22Rv1 (cell line): ENCODE measurements around the gene ADAMTS2.

Source experiments
- H3K27ac ChIP-seq: fragments of 450-650 bp; 2 replicates; pipeline ENCODE4 v1.5.1; 2017
- ZFX ChIP-seq: fragments of 450-650 bp; IDR thresholded peaks from 2 replicates; pipeline ENCODE4 v1.6.1; 2017; ENCODE audit warnings: antibody characterized with exemption, borderline replicate concordance
- TF ChIP-seq, protein P1 (sequence below): fragments of 450-650 bp; IDR thresholded peaks from 2 replicates; pipeline ENCODE4 v1.5.1; 2017; ENCODE audit warnings: mild to moderate bottlenecking

Gene ADAMTS2

DNA sequence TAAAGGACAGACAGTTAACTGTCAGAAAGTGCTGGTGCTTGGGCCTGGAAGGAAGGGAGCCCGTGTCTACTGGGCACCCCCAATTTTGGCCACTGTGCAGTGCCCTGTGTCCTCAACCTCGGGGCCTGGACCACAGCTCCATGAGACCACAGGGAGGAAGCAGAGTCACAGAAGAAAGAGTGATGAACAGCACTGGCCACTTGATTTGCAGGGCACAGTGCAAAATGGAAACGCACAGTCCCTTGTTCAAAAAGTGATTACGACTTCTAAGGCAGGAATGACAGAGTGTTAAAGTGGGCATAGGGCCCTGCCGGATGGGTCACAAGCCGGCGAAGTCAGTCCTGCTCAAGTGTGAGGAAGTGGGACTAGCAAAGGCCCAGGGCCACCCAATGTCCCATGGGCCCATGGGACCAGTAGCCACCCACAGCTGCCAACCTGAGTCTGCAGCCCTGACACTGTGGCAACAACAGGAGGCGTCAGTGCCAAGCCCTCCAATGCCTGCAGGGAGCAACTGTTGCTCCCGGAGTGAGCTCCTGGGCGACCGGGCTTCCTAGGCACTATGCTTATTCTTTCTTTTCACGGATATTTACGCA, 85.4 kb downstream of the ADAMTS2 start:
- H3K27ac ChIP-seq: no peak overlapping the region
- TF ChIP-seq, protein P1, sequence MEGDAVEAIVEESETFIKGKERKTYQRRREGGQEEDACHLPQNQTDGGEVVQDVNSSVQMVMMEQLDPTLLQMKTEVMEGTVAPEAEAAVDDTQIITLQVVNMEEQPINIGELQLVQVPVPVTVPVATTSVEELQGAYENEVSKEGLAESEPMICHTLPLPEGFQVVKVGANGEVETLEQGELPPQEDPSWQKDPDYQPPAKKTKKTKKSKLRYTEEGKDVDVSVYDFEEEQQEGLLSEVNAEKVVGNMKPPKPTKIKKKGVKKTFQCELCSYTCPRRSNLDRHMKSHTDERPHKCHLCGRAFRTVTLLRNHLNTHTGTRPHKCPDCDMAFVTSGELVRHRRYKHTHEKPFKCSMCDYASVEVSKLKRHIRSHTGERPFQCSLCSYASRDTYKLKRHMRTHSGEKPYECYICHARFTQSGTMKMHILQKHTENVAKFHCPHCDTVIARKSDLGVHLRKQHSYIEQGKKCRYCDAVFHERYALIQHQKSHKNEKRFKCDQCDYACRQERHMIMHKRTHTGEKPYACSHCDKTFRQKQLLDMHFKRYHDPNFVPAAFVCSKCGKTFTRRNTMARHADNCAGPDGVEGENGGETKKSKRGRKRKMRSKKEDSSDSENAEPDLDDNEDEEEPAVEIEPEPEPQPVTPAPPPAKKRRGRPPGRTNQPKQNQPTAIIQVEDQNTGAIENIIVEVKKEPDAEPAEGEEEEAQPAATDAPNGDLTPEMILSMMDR: no peak
- TF ChIP-seq ZFX: no peak

DNA sequence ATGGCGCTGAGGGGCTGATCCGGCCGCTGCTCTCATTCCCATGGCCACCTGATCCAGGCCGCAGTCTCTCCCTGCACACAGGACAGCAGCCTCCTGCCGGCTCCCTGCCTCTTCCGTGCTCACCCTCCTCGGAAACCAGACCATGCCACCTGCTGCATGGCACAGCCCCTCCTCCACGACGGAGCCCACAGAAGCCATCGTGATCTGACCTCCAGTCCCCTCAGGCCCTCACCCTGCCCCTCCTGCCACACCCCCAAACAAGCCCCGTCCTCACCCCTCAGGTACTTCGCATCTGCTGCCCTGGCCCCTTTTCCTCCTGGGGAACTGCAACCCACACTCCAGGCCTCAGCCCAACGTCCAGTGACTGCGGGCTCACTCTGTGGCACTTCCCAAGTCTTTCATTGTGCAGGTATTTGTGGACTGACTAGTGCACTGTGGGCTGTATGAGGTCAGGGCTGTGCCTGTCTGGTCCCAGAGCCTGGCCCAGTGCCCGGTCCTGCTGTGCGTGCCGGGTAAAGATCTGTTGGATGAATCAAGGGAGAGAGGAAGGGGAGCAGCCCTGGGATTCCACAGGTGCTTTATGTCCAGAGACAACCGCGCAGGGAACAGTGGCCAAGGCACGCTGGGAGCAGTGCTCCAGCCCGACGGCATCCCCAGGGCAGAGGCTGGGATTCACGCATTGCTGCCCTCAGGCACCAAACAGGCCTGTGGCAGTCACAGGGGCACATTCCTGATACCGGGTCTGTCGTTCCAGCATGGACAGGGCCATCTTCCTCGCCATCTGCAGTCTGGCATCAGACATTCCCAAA, 86.1 kb downstream of the ADAMTS2 start:
- no peak overlapping the region for H3K27ac ChIP-seq
- TF ChIP-seq ZFX: no peak
- TF ChIP-seq, protein P1: no peak

DNA sequence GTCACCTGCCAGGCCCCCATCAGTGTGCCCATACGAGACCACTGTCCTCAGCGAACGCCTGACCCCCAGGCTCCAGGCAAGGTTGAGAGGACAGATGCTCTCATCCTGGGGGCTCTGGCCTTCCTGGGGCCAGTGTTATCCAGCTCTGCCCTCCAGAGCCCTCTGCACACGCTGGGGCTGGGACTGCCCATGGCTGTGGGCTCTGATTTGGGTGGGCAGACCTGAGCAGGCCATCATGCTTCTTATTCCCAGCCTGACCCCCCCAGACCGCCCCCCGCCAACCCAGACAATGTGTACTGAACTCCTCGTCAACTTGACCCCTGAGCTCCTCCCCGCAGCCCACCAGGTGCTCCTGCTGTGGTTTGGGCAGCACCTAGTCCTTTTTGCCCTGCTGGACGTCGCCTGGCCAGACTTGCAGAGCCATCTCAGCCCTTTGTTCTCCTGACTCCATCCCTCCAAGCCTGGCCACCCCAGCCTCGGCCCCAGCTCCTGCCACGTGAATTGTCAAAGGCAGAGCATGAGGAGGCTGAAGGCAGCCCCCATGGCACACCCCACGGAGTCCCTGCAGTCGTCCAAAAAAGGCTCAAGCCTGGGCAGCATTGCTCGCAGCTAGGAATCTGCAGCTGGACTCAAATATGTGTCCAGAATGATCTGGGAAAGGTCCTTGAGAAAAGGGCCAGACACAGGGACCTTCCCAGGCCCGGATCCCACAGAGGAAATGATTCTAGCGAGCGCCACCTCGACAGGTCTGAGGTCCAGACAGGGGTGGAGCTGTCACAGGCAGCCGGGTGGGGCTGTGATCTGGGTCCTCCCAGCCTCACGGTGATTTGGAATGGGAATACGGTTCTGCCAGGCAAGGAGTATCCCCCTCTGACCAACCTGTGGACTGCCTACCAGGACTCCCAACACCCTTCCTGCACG, 87.0 kb downstream of the ADAMTS2 start:
- no peak overlapping the region for H3K27ac ChIP-seq
- TF ChIP-seq ZFX: no peak
- TF ChIP-seq, protein P1: no peak

DNA sequence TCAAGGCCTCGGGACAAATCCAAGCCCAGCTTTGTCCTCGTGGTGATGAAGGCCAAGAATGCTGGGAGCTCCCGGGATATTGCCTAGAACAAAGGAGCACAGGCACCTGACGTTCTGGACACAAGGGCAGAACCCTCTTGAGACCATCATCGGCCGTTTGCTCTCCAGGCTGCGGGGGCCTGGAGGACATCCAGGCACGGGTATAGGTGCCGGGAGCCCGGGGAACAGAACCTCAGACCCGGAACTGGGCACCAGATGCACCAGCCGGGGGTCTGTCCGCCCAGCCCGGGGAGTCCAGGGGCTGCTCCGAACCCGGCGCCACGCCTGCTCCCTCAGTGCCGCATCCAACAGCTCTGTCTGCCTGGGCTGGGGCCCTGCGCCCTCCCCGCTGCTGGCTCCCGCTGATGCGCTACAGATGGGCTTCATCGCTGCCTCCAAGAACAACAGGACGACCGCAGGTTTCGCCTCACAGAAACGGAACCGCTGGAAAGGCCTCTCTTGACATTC, 88.0 kb downstream of the ADAMTS2 start:
- no peak for TF ChIP-seq ZFX
- TF ChIP-seq, protein P1: no peak

DNA sequence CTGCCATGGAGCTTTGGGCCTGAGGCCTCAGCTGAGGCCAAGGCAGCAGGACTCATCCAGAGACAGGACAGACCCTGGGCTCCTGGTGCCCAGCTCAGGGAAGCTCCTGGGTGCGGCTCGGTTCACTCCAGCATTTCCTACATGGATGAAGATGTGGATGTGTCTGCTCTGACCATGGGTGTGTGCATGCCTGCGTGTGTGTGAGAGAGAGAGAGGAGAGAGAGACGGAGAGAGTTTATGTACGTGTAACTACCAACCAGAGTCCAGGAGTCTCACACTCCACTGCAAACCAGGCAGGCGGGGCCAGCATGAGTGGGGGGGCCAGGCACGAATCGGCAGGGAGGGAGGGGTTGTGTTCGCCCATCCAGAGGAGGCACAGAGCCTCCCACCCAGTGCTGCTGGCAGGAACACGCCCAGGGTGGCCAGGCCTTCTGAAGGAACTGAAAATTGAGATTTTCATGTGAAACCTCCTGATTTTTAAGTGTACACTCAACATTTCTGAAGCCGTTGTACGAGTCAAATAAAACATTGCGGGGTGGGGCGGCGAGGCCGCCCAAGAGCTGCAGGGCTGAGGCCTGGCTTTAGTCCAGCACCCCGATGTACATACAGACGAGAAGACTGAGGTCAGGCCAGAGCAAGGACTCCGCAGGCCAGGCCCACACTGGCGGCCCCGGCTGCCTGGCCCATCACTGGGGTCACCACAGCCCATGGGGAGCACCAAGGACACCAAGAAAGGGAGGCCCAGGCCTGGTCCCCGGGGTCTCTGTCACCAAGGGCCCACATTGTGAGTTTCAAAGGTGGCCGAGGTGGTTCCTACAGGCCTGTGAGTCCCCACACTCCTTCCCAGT, 88.7 kb downstream of the ADAMTS2 start:
- no peak for TF ChIP-seq ZFX
- TF ChIP-seq, protein P1: no peak
- H3K27ac ChIP-seq: no peak overlapping the region

More for the DNA sequence above, 88.0 kb downstream of the ADAMTS2 start:
- no peak overlapping the region for H3K27ac ChIP-seq

DNA sequence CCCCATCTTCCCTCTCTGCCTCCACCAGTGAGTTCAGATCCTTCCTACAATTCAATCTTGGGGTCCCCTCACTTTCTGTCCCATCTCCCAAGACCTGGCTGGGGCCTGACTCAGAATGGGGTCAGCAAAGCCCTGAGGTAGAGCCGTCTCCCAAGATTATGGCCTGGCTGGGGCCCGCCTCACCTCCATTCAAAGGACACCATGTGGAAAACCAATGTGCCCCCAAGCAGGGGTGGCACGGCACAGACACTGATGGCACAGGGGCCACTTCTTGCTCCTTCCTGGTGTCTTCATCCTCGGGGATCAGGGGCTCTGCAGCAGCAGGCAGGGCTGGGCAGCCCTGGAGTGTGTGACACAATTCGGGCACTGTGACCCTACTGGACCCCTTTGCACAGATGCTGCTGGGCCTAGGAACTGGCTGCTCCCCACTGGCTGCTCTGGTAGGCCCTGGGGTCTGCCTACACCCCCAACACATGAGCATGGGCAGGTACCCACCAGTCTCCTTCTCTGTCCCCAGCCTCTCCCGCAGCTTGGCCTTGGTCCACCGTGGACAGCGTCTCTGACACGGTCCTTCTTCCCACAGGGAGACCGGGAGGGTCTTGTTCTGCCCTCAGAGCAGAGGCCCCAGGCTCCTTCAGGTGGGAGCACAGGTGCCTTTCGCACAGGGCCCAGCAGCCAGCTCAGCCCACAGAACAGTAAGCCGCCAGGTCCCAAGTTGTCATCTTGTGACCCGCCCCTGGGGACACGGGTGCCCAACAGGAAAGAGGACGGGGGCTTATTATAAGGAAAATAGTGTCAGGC, 89.5 kb downstream of the ADAMTS2 start:
- no peak for TF ChIP-seq ZFX
- TF ChIP-seq, protein P1: no peak
- no peak overlapping the region for H3K27ac ChIP-seq
